Measurements from ENCODE around the gene CD44.

- TF ChIP-seq CTCF (IDR thresholded peaks at IDR 0.05) (no peak), POLR2A (IDR thresholded peaks at IDR 0.05) (no peak)
These were observed 122.2 kb downstream of the CD44 start for GRCh38 chr11:35261197-35261596.

Measured in uterus (tissue), 2 donors.